Astrocyte of the spinal cord (primary cell): Measurements from ENCODE around the gene IRF8.
"Not testable (repeated sequence)": the region's sequence is repeated elsewhere in the genome, so short reads cannot be mapped to it uniquely, and the experiment has no call there.

Source experiments
- DNase-seq: peaks from one replicate; pipeline ENCODE4 v3.0.0; 2011; ENCODE audit warnings: low read depth, low spot score
- H3K4me3 ChIP-seq: 2 replicates; pipeline ENCODE4 v1.5.1; 2011; ENCODE audit warnings: low read depth, mild to moderate bottlenecking, low read length, moderate library complexity
- CTCF ChIP-seq: IDR thresholded peaks from 2 replicates; pipeline ENCODE4 v1.5.1; 2012; ENCODE audit warnings: low read depth, mild to moderate bottlenecking, low read length, inconsistent platforms
- in situ Hi-C: cut with HindIII; loops from 2 replicates; pipeline ENCODE4 v1.10.0; 2017; ENCODE audit warnings: low sequenced_read_pairs

Gene IRF8

DNA sequence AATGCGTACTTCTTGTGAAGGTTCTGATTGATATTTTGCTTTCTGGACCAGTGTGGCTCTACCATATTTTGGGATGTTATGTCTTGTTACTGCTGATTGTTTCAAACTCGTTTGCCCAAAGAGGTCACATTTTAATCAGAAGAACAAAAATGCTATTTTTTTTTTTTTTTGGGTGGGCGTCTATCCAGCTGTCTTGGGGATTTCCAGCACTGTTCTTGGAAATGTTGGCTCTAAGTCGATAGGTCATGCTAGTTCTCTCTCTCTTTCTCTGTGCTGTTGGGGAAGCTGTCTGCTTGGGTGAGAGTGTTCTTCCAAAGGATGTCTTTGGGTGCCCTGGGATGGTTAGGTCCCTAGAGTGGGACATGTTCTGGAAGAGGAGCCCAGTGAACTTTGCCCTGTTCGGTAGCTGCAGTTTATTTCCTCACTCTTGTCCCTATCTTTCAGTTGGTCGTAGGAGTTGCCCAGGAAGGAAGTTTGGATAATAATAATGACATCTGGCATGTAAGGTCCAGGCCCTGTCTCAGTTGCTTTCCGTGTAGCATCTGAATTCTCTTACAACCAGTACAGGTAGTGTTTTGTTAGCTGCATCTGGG lies 2.9 kb downstream of the IRF8 start:
- no peak overlapping the region for H3K4me3 ChIP-seq
- no peak for TF ChIP-seq CTCF
- in situ Hi-C loops = no loop called here
- no peak for DNase-seq

DNA sequence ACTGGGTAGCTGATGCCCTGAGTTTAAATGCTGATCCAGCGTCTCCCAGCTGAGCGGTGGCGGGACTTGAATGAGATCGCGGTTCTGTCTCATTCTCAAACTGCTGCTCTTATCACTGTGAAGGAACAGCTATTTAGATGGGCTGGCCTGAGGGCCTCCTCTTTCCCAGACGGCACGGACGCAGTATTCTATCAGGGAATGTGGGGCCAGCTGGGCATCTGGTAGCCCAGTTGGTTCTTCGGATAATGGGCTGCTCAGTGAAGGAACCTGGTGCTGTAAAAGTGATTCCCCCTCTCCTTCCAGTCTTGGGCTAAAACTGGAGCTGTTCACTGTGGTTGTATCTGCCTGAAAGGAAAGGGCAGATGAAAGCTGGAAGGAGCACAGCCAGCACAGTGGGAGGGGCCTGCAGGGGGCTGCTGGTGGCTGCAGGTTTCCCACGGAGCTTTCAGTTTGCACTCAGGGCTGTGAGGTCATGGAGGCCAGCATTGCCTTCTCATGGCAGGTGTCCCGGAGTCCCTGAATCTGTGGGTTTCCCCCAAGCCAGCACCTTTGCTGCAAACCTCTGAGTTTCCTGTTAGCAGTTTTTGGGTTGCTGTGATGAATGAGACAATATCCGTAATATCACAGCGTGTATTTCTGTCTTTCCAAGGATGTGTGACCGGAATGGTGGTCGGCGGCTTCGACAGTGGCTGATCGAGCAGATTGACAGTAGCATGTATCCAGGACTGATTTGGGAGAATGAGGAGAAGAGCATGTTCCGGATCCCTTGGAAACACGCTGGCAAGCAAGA lies 3.6 kb downstream of the IRF8 start:
- no peak overlapping the region for H3K4me3 ChIP-seq
- in situ Hi-C loops = no loop called here
- no peak for TF ChIP-seq CTCF
- DNase-seq = no peak

DNA sequence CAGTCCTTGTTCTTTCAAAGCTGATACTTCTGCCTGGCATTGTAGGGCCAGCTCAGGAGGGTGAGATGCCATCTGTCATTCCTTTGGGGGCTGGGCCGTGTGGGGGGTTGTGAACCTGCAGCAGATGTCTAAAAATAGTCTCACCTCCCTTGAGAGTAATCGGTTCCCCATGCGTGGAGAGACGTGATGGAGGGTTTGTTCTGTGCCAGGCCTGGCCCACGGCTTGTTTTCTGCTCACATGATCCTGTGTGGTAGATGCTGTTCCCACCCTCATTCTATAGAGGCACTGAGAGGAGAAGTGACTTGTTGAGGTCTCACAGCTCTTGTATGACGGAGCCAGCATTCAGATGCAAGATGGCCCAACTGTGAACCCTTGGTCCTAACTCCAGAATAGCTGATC lies 4.6 kb downstream of the IRF8 start:
- no peak overlapping the region for H3K4me3 ChIP-seq
- DNase-seq = no peak
- in situ Hi-C loops = no loop called here
- TF ChIP-seq CTCF = no peak

GRCh38 chr16:85905110-85906095 lies 6.4 kb downstream of the IRF8 start:
- in situ Hi-C loops = no loop called here
- no peak overlapping the region for H3K4me3 ChIP-seq
- TF ChIP-seq CTCF = no peak
- no peak for DNase-seq

DNA sequence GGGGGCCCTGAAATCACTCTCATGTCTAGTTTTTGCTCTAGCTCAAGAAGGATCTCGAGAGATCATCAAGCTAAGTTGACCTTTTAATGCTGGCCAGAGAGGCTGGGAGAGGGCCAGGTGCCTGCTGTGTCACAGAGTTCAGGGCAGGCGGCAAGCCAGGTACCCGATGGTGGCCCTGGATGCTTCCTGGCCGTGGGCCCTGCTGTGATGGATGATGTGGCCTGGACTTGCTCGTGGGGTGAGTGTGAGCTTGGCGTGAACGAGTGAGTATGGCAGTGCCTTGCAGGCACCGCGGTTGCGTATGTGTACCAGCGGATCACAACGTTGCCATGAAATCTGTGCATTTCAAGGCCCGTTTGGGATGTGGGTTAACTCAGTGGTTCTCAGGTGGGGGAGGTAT lies 7.4 kb downstream of the IRF8 start:
- TF ChIP-seq CTCF = no peak
- DNase-seq = no peak
- in situ Hi-C loops = no loop called here
- H3K4me3 ChIP-seq = no peak overlapping the region

DNA sequence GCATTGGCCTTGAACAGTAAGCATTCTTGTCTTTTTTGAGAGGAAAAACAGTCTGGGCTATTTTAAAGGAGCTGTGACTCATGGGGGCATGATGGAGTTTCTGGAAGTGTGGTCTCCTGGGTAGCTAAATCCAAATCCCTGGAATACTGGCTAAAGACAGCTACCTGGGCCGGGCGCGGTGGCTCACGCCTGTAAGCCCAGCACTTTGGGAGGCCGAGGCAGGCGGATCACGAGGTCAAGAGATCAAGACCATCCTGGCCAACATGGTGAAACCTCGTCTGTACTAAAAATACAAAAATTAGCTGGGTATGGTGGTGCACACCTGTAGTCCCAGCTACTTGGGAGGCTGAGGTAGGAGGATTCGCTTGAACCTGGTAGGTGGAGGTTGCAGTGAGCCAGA lies 8.3 kb downstream of the IRF8 start:
- DNase-seq, in situ Hi-C loops, H3K4me3 ChIP-seq: not testable (repeated sequence)
